K562 (cell line): ENCODE measurements around the gene SMIM29. TPM values are rescaled to one million over a fixed set of nuclear protein-coding genes. Genes with fewer than 3 reads are reported as not detected.

Experiments
- ARID3A ChIP-seq: IDR thresholded peaks from 2 replicates; pipeline ENCODE4 v1.6.1; 2012; ENCODE audit warnings: low read depth, low read length, improper control_type of control experiment, borderline replicate concordance
- ATF4 ChIP-seq: fragments of 450-650 bp; formaldehyde crosslinking; IDR thresholded peaks from 2 replicates; pipeline ENCODE4 v1.4.0; 2022; ENCODE audit warnings: mild to moderate bottlenecking, moderate library complexity
- CBFA2T2 ChIP-seq: fragments of 450-650 bp; conservative IDR thresholded peaks from 2 replicates; pipeline ENCODE4 v1.6.1; 2017; ENCODE audit warnings: mild to moderate bottlenecking
- CBX2 ChIP-seq: fragments of 200-600 bp; sonication (generic); IDR thresholded peaks from one replicate; pipeline ENCODE4 v1.6.1; 2012; ENCODE audit warnings: mild to moderate bottlenecking, low read length, inconsistent platforms; ENCODE audit not compliant: insufficient read depth, poor library complexity, severe bottlenecking
- CBX8 ChIP-seq: fragments of 200-600 bp; sonication (generic); IDR thresholded peaks from 2 replicates; pipeline ENCODE4 v1.6.1; 2012; ENCODE audit warnings: borderline replicate concordance, mixed run types, low read depth, mild to moderate bottlenecking, moderate library complexity, mixed read lengths, low read length, control low read depth, inconsistent platforms; ENCODE audit not compliant: poor library complexity, severe bottlenecking; ENCODE audit errors: extremely low read depth
- CHD1 ChIP-seq: fragments of 200-600 bp; sonication (generic); IDR thresholded peaks from one replicate; pipeline ENCODE4 v1.6.1; 2012; ENCODE audit warnings: mild to moderate bottlenecking, moderate library complexity, low read length, inconsistent platforms
- HDAC2 ChIP-seq: fragments of 450-650 bp; IDR thresholded peaks from 2 replicates; pipeline ENCODE4 v1.6.1; 2016; ENCODE audit warnings: mild to moderate bottlenecking
- HDAC8 ChIP-seq: fragments of 450-650 bp; IDR thresholded peaks from 2 replicates; pipeline ENCODE4 v1.6.1; 2016; ENCODE audit warnings: mild to moderate bottlenecking, missing genetic modification characterization, moderate library complexity, missing compliant biosample characterization
- HSF4 ChIP-seq: fragments of 250-450 bp; sonication (Bioruptor Pico); IDR thresholded peaks from 2 replicates; pipeline ENCODE4 v2.1.2; 2022; ENCODE audit warnings: mild to moderate bottlenecking, moderate library complexity, borderline replicate concordance
- ILK ChIP-seq: fragments of 450-650 bp; IDR thresholded peaks from 2 replicates; pipeline ENCODE4 v1.6.1; 2016; ENCODE audit warnings: missing genetic modification characterization, low read depth, mild to moderate bottlenecking, missing compliant biosample characterization, moderate library complexity, borderline replicate concordance
- MLLT1 ChIP-seq, 2 experiments: fragments of 450-650 bp; IDR thresholded peaks; 2 replicates each; pipeline ENCODE4 v1.6.1; 2016
- NR2F6 ChIP-seq: fragments of 450-650 bp; formaldehyde crosslinking; IDR thresholded peaks from 2 replicates; pipeline ENCODE4 v1.4.0; 2020; ENCODE audit warnings: mild to moderate bottlenecking
- NR4A1 ChIP-seq, 2 experiments: fragments of 250-450 bp in 1 of 2; fragments of 450-650 bp in 1 of 2; sonication (Bioruptor Pico) in 1 of 2; IDR thresholded peaks; 2 replicates each; pipeline versions ENCODE4 v1.4.0 to v1.6.1; 2016 to 2020; ENCODE audit warnings: mild to moderate bottlenecking in 2 of 2, missing compliant biosample characterization in 1 of 2, missing genetic modification characterization in 1 of 2, moderate library complexity in 1 of 2
- SRSF1 ChIP-seq: fragments of 200-400 bp; formaldehyde crosslinking; IDR thresholded peaks from 2 replicates; pipeline ENCODE4 v1.6.1; 2017; ENCODE audit warnings: mild to moderate bottlenecking, low read depth, low read length, moderate library complexity
- THRAP3 ChIP-seq: fragments of 450-650 bp; IDR thresholded peaks from 2 replicates; pipeline ENCODE4 v1.6.1; 2016; ENCODE audit warnings: mild to moderate bottlenecking, inconsistent platforms, borderline replicate concordance
- TRIM24 ChIP-seq, 2 experiments: fragments of 450-650 bp; IDR thresholded peaks; 2 replicates each; pipeline ENCODE4 v1.6.1; 2016
- XRCC5 ChIP-seq: fragments of 200-400 bp; formaldehyde crosslinking; IDR thresholded peaks from 2 replicates; pipeline ENCODE4 v1.6.1; 2017; ENCODE audit warnings: low read depth, mild to moderate bottlenecking, low read length
- polyA plus RNA-seq, 8 experiments: library from polyadenylated mRNA; depleted of rRNA in 4 of 8; stranded (reverse) in 5 of 8; unstranded in 3 of 8; fragments of >200 nt; fragmentation: Nextera tagmentation in 2 of 8; fragmentation: Illumina TruSeq in 1 of 8; extraction: Ambion mirVana in 2 of 8; extraction: Trizol in 1 of 8; gene quantifications; 2 replicates each; pipeline versions ENCODE4 v1.2.1 to v1.2.3, GENCODE V29; 2011 to 2014; ENCODE audit warnings: inconsistent platforms in 1 of 8, missing spikeins in 1 of 8
- total RNA-seq, 7 experiments: library from RNA; depleted of rRNA in 6 of 7; stranded (reverse); fragments of >200 nt in 6 of 7; fragmentation: Illumina TruSeq in 2 of 7; extraction: Trizol in 2 of 7; gene quantifications; 2 replicates each; pipeline versions ENCODE4 v1.2.1 to v1.2.3, GENCODE V29; 2011 to 2021; ENCODE audit warnings: low replicate concordance in 1 of 7
- TF ChIP-seq, protein P1 (sequence below): sonication (generic); formaldehyde crosslinking; IDR thresholded peaks from 2 replicates; pipeline ENCODE4 v1.9.0; 2022; ENCODE audit warnings: mild to moderate bottlenecking, missing genetic modification reagents
- TF ChIP-seq, protein P2 (sequence below): fragments of 450-650 bp; IDR thresholded peaks from 2 replicates; pipeline ENCODE4 v1.6.1; 2016; ENCODE audit warnings: missing biosample characterization, missing genetic modification characterization

Gene SMIM29
- total and polyA plus RNA-seq, 9 of the 15 experiments (the other 6 are each of a cell fraction or from before 2014, with no cell fraction given) = 6.5 to 36.7 (median 20.9) TPM

GRCh38 chr6:34248727-34249468 is at the start of gene SMIM29 (continued):
- TF ChIP-seq HSF4 (no peak), NR2F6 (CRISPR knock-in tag) (no peak), SRSF1 (no peak), ARID3A (no peak), XRCC5 (peak; percentile 29; the same call in 1 of the 2 replicates), CHD1 (peak; percentile 98), CBX8 (no peak), HDAC2 (no peak; the same call in 1 of the 2 replicates), CBX2 (no peak), MLLT1 (IDR thresholded peaks at IDR 0.05) (peak; percentile 46 to 69; a peak in 2 of 4 replicates), TRIM24 (IDR thresholded peaks at IDR 0.05) (no peak), ILK (no peak), HDAC8 (tag) (0 out of 2 replicates have a peak, but pooled peaks have one; percentile 26), THRAP3 (no peak), CBFA2T2 (no peak; the same call in 1 of the 2 replicates), ATF4 (CRISPR knock-in tag) (no peak), NR4A1 (CRISPR knock-in tag; IDR thresholded peaks at IDR 0.05) (no peak), NR4A1 (tag; IDR thresholded peaks at IDR 0.05) (peak; percentile 52; the same call in 1 of the 2 replicates)
- TF ChIP-seq, protein P1, sequence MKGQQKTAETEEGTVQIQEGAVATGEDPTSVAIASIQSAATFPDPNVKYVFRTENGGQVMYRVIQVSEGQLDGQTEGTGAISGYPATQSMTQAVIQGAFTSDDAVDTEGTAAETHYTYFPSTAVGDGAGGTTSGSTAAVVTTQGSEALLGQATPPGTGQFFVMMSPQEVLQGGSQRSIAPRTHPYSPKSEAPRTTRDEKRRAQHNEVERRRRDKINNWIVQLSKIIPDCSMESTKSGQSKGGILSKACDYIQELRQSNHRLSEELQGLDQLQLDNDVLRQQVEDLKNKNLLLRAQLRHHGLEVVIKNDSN (CRISPR knock-in tag) = peak; percentile 83
- TF ChIP-seq, protein P2, sequence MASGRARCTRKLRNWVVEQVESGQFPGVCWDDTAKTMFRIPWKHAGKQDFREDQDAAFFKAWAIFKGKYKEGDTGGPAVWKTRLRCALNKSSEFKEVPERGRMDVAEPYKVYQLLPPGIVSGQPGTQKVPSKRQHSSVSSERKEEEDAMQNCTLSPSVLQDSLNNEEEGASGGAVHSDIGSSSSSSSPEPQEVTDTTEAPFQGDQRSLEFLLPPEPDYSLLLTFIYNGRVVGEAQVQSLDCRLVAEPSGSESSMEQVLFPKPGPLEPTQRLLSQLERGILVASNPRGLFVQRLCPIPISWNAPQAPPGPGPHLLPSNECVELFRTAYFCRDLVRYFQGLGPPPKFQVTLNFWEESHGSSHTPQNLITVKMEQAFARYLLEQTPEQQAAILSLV (tag) = no peak
